Hypothalamus (tissue), 51 donors: ENCODE data around the gene LPAR1.

Source experiments
- DNase-seq, 51 donors: peaks; one replicate each; lab custom pipeline; 2025; lab: John Stamatoyannopoulos, UW

Gene LPAR1

GRCh38 chr9:111003182-111003581 is 35.1 kb downstream of the LPAR1 start:
- no peak for DNase-seq

GRCh38 chr9:111001526-111001925 is 36.7 kb downstream of the LPAR1 start:
- DNase-seq: no peak

GRCh38 chr9:111000202-111000601 is 38.1 kb downstream of the LPAR1 start:
- DNase-seq: peak in 16 of 51 donors; percentile 2 to 59 (median 23)

- peak in 3 of 51 donors; percentile 17 to 24 (median 19) for DNase-seq
Observed at GRCh38 chr9:110999379-110999778, 38.9 kb downstream of the LPAR1 start.

GRCh38 chr9:110997847-110998246 is 40.4 kb downstream of the LPAR1 start:
- DNase-seq: no peak

GRCh38 chr9:110996436-110997220 is 41.6 kb downstream of the LPAR1 start:
- no peak for DNase-seq

- no peak for DNase-seq
Observed at GRCh38 chr9:110995420-110996340, 42.6 kb downstream of the LPAR1 start.

- DNase-seq: peak in 1 of 51 donors; percentile 17
Observed at GRCh38 chr9:110994771-110995241, 43.5 kb downstream of the LPAR1 start.

GRCh38 chr9:110990481-110990880 is 47.8 kb downstream of the LPAR1 start:
- no peak for DNase-seq

GRCh38 chr9:110986529-110986928 is 51.7 kb downstream of the LPAR1 start:
- no peak for DNase-seq

- DNase-seq: no peak
Observed at GRCh38 chr9:110984890-110985437, 53.3 kb downstream of the LPAR1 start.

GRCh38 chr9:110980261-110980660 is 58.0 kb downstream of the LPAR1 start:
- DNase-seq: no peak

GRCh38 chr9:110979636-110980035 is 58.6 kb downstream of the LPAR1 start:
- DNase-seq: no peak

- DNase-seq: no peak
Observed at GRCh38 chr9:110978516-110978915, 59.8 kb downstream of the LPAR1 start.

- DNase-seq: no peak
Observed at GRCh38 chr9:110977259-110977709, 61.0 kb downstream of the LPAR1 start.

GRCh38 chr9:110975969-110976368 is 62.3 kb downstream of the LPAR1 start:
- DNase-seq: no peak

GRCh38 chr9:110975278-110975677 is 63.0 kb downstream of the LPAR1 start:
- DNase-seq: no peak

- DNase-seq: no peak
Observed at GRCh38 chr9:110971705-110972104, 66.6 kb downstream of the LPAR1 start.

- peak in 1 of 51 donors; percentile 5 for DNase-seq
Observed at GRCh38 chr9:110971234-110971633, 67.0 kb downstream of the LPAR1 start.

- DNase-seq: no peak
Observed at GRCh38 chr9:110969971-110970386, 68.3 kb downstream of the LPAR1 start.

- no peak for DNase-seq
Observed at GRCh38 chr9:110968096-110968495, 70.2 kb downstream of the LPAR1 start.
